Measurements from ENCODE around the gene L3MBTL4.

GRCh38 chr18:6280211-6280743, 134.4 kb downstream of the L3MBTL4 start:
- no peak for TF ChIP-seq CTCF (IDR thresholded peaks at IDR 0.05)
- TF ChIP-seq, protein P1, sequence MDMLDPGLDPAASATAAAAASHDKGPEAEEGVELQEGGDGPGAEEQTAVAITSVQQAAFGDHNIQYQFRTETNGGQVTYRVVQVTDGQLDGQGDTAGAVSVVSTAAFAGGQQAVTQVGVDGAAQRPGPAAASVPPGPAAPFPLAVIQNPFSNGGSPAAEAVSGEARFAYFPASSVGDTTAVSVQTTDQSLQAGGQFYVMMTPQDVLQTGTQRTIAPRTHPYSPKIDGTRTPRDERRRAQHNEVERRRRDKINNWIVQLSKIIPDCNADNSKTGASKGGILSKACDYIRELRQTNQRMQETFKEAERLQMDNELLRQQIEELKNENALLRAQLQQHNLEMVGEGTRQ (IDR thresholded peaks at IDR 0.05; ENCODE audit: borderline replicate concordance, low read depth, low read length): no peak
- no peak for TF ChIP-seq EP300 (IDR thresholded peaks at IDR 0.05; ENCODE audit: borderline replicate concordance in 1 of 2, low read depth in 1 of 2, low read length in 1 of 2)
- no peak for TF ChIP-seq GABPA (IDR thresholded peaks at IDR 0.05; ENCODE audit: low read depth)
- no peak for TF ChIP-seq EZH2phosphoT487 (IDR thresholded peaks at IDR 0.05; ENCODE audit: borderline replicate concordance, low read depth)
- TF ChIP-seq ZBTB33 (IDR thresholded peaks at IDR 0.05; ENCODE audit: borderline replicate concordance, low read depth): no peak
- TF ChIP-seq FOXJ3 (CRISPR knock-in tag; IDR thresholded peaks at IDR 0.05): no peak

Data from SK-N-SH (cell line).